MM.1S (cell line): ENCODE measurements around the gene MOXD1.

Experiments used
- EZH2 ChIP-seq: fragments of 300-600 bp; sonication (generic); optimal IDR thresholded peaks from 2 replicates; pipeline ENCODE3; 2017; ENCODE audit warnings: low read depth, mild to moderate bottlenecking, antibody characterized with exemption, low read length, mixed read lengths
- EZH2phosphoT487 ChIP-seq: fragments of 300-600 bp; sonication (generic); IDR thresholded peaks from 2 replicates; pipeline ENCODE4 v1.6.1; 2018; ENCODE audit warnings: antibody characterized with exemption, low read length
- TF ChIP-seq, protein P1 (sequence below): fragments of 300-600 bp; sonication (generic); IDR thresholded peaks from 2 replicates; pipeline ENCODE4 v1.5.1; 2016; ENCODE audit warnings: antibody characterized with exemption, low read length, mixed read lengths

DNA sequence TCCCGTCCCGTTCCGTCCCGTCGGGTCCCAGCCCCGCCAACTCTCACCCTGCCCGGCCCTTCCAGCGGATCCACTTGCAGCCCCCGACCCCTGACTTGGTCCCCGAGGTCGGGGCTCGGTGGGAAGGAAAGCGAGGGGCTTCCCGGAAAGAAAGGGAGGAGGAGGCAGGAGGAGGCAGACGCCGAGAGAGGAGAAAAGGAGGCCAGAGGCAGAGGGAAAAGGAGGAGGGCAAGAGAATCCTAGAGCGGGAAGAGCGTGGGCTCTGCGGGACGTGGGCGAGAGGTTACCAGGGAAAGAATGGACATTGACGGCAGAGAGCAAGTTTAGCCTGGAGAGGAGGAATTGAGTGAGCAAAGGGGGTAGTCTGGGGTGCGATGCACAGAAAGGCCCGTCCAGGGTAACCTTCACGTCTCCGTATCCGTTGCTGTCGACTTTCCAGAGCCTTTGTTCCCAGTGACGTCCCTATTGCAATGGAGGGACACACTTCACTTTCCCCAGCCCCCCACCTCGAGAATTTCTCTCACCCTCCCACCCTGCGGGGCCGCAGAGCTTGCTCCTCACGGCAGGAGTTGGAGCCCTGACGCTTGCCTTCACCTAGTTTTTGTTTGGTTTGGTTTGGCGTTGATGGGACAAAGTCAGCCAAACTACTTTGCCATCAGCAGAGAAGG, 477 bp upstream of the MOXD1 start:
- TF ChIP-seq EZH2 (no peak), EZH2phosphoT487 (no peak)
- TF ChIP-seq, protein P1, sequence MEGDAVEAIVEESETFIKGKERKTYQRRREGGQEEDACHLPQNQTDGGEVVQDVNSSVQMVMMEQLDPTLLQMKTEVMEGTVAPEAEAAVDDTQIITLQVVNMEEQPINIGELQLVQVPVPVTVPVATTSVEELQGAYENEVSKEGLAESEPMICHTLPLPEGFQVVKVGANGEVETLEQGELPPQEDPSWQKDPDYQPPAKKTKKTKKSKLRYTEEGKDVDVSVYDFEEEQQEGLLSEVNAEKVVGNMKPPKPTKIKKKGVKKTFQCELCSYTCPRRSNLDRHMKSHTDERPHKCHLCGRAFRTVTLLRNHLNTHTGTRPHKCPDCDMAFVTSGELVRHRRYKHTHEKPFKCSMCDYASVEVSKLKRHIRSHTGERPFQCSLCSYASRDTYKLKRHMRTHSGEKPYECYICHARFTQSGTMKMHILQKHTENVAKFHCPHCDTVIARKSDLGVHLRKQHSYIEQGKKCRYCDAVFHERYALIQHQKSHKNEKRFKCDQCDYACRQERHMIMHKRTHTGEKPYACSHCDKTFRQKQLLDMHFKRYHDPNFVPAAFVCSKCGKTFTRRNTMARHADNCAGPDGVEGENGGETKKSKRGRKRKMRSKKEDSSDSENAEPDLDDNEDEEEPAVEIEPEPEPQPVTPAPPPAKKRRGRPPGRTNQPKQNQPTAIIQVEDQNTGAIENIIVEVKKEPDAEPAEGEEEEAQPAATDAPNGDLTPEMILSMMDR: no peak
